CD4-positive, CD25-positive, alpha-beta regulatory T cell (primary cell): ENCODE data around the gene HOATZ. TPM values are rescaled to one million over a fixed set of nuclear protein-coding genes. Genes with fewer than 3 reads are reported as not detected.

Source experiments
- ATAC-seq, 2 donors: fragments of 150-1000 bp; cut with Tn5 transposase; one replicate each; pipeline ENCODE4 v1.10.0; 2021; ENCODE audit warnings: low read depth in 2 of 2, moderate number of reproducible peaks in 2 of 2, moderate library complexity in 1 of 2
- DNase-seq, 3 donors: peaks; one replicate each; pipeline versions ENCODE4 v3.0.0 to v3.0.0-alpha.2; 2012 to 2022; ENCODE audit warnings: mixed read lengths in 1 of 3
- H3K27ac ChIP-seq: one replicate; pipeline ENCODE4 v1.7.0; 2013; ENCODE audit warnings: mild to moderate bottlenecking, low read length; ENCODE audit not compliant: insufficient read depth, poor library complexity, severe bottlenecking
- H3K27me3 ChIP-seq: one replicate; pipeline ENCODE4 v1.7.0; 2013; ENCODE audit warnings: low read length; ENCODE audit not compliant: control insufficient read depth, insufficient read depth
- H3K36me3 ChIP-seq: one replicate; pipeline ENCODE4 v1.7.0; 2013; ENCODE audit warnings: mild to moderate bottlenecking, low read length, moderate library complexity; ENCODE audit not compliant: control insufficient read depth, insufficient read depth
- H3K4me1 ChIP-seq: 2 replicates; pipeline ENCODE4 v1.7.0; 2013; ENCODE audit warnings: mild to moderate bottlenecking, low read length; ENCODE audit not compliant: insufficient read depth, control insufficient read depth, poor library complexity, severe bottlenecking
- H3K4me3 ChIP-seq: one replicate; pipeline ENCODE4 v1.7.0; 2013; ENCODE audit warnings: low read depth, mild to moderate bottlenecking, low read length, moderate library complexity
- H3K9me3 ChIP-seq, 2 experiments: 1 replicate in 1 of 2; 2 replicates in 1 of 2; pipeline ENCODE4 v1.7.0; 2013; ENCODE audit warnings: low read length in 2 of 2, mild to moderate bottlenecking in 1 of 2, moderate library complexity in 1 of 2; ENCODE audit not compliant: control insufficient read depth in 2 of 2
- H3K27ac Mint-ChIP-seq, 3 donors: one replicate each; pipeline ENCODE4 v1.8.0; 2020 to 2022; ENCODE audit warnings: mild to moderate bottlenecking in 3 of 3, mixed read lengths in 3 of 3, moderate library complexity in 2 of 3
- H3K27me3 Mint-ChIP-seq: one replicate; pipeline ENCODE4 v1.8.0; 2022; ENCODE audit warnings: mild to moderate bottlenecking, mixed read lengths
- H3K36me3 Mint-ChIP-seq: one replicate; pipeline ENCODE4 v1.8.0; 2020; ENCODE audit warnings: mixed read lengths
- H3K4me1 Mint-ChIP-seq, 4 donors: one replicate each; pipeline ENCODE4 v1.8.0; 2020 to 2022; ENCODE audit warnings: mixed read lengths in 4 of 4, mild to moderate bottlenecking in 1 of 4
- H3K4me3 Mint-ChIP-seq, 4 donors: one replicate each; pipeline ENCODE4 v1.8.0; 2020 to 2022; ENCODE audit warnings: mild to moderate bottlenecking in 4 of 4, mixed read lengths in 4 of 4, moderate library complexity in 3 of 4
- H3K9me3 Mint-ChIP-seq, 7 donors: one replicate each; pipeline ENCODE4 v1.8.0; 2020 to 2022; ENCODE audit warnings: mixed read lengths in 7 of 7, mild to moderate bottlenecking in 3 of 7, moderate library complexity in 2 of 7
- polyA plus RNA-seq, 4 donors: library from polyadenylated mRNA; unstranded; fragments of 300-500 nt; fragmentation: Illumina TruSeq; gene quantifications; one replicate each; pipeline ENCODE4 v1.2.3, GENCODE V29; 2021
- total RNA-seq: library from RNA; stranded (reverse); gene quantifications from one replicate; pipeline ENCODE4 v1.2.3, GENCODE V29; 2022

Gene HOATZ
- total and polyA plus RNA-seq, 5 donors from 2014 or later, result not detected

DNA sequence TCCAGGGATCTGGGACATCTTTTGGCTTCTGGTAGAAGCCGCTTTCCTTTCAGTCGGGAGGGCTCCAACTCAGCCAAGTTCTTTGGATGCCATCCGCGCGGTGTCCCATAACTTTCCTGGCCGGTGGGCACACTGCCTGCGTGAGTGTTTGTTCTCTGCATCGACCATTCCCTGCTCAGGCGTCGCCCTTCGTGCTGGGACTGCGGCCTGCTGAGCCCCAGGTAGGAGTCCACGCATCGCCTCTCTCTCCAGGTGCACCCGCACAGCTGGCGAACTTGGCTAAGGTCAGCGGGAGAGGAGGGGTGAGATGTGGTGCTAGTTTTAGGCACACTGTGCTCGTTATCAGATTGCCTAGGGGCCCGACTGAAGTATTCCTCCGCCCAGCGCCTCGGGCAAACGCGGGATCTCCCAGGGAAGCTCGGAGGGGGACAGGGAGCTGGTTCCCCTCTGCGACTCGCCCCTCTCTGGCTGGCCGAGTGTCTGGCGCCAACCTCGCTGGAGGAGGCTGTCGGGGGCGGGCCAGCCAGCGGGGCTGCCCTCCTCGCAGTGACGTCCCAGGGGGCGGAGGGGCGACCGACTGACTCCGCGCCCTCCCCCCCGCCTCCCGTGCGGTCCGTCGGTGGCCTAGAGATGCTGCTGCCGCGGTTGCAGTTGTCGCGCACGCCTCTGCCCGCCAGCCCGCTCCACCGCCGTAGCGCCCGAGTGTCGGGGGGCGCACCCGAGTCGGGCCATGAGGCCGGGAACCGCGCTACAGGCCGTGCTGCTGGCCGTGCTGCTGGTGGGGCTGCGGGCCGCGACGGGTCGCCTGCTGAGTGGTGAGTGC lies 25.7 kb downstream of the HOATZ start, which contains the start of gene LAYN:
TSS of gene LAYN (plus strand) at position 607 of the 823 bp plus-strand sequence. CDS start at position 731, 124 bp downstream.
- H3K4me1 Mint-ChIP-seq, result peaks cover 14 to 34% (median 18%) of the 10 kb centered on the region in 4 donors
- H3K27me3 Mint-ChIP-seq, result peaks cover 19% of the 10 kb centered on the region
- H3K27me3 ChIP-seq, result peaks cover 2% of the 10 kb centered on the region
- H3K36me3 Mint-ChIP-seq, result peaks cover 2% of the 10 kb centered on the region
- peak within 1 kb of the TSS; percentile 73 for H3K27ac ChIP-seq
- ATAC-seq, result peak; percentile 41 to 54
- H3K36me3 ChIP-seq, result no peaks in the 10 kb centered on the region
- H3K4me3 Mint-ChIP-seq, result peak within 1 kb of the TSS; percentile 84 to 93 (median 90)
- no peaks in the 10 kb centered on the region for H3K9me3 ChIP-seq
- peak; percentile 61 to 81 (median 64) for DNase-seq
- peak within 1 kb of the TSS; percentile 70 for H3K4me3 ChIP-seq
- H3K9me3 Mint-ChIP-seq, result peaks cover 0 to 1% (median 0%) of the 10 kb centered on the region in 7 donors
- peak within 1 kb of the TSS; percentile 75 to 90 (median 87) for H3K27ac Mint-ChIP-seq
- peaks cover 30% of the 10 kb centered on the region for H3K4me1 ChIP-seq

DNA sequence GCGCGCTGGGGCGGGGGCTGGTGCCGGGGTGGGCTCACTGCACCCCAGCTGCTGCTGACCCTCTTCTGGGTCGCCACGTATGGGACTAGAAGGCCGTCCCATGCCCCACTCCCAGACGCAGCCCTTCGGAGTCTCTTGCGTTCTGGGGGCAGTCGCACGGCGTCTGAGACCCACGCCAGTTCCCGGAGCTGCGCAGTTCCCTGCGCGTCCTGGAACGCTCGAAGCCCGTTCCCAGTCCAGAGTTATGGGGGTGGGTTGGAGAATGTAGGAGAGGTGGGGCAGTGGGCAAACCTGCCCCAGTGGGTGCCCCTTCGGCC lies 26.3 kb downstream of the HOATZ start:
- Histone ChIP-seq H3K4me3 (peak overlapping the region; percentile 23), H3K27me3 (peaks cover 2% of the 10 kb centered on the region)
- peaks cover 19% of the 10 kb centered on the region for H3K27me3 Mint-ChIP-seq

DNA sequence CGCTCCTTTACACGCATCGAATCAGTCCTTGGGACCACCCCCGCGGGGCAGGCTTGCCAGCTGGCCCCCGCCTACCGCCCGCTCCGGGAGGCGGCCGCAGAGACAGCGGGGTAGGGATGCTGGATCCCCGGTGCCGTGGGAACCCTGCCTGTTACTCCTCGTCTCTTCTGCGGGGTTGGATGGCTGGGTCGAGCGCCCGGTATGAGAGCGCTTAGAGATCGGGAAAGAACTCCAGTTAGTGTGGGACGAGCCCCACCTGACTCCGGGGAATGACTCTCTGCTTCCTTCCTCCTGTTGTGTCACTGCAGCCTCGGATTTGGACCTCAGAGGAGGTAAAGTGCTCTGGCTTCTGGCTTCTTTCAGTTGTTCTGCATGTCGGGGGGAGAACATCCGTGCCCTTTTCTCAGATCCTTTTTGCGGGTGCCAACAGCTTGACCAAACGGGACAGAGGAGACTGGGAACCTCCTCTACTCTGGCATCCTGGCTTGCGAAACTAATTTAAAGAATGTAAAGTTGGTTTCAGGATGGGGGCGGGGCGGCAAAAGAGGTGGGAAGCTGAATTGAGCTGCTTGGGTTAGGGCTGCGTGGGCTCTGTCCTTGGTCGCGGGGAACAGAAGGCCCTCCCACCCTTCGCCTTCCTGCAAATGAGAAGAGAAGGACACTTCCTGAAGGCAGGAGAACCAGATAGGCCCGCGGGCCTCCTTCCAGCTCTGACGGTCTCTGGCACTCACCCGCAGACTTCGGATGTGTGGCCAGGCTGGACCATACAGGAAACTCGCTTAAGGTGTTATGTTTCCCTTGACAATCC lies 26.9 kb downstream of the HOATZ start:
- H3K27me3 Mint-ChIP-seq, result peaks cover 19% of the 10 kb centered on the region
- peak in 1 of 3 donors; percentile 22 for DNase-seq
- H3K4me3 ChIP-seq, result peak overlapping the region; percentile 64
- peak overlapping the region; percentile 84 to 93 (median 88) for H3K4me3 Mint-ChIP-seq
- peaks cover 4% of the 10 kb centered on the region for H3K36me3 Mint-ChIP-seq
- no peaks in the 10 kb centered on the region for H3K9me3 ChIP-seq
- peaks cover 14 to 34% (median 18%) of the 10 kb centered on the region in 4 donors for H3K4me1 Mint-ChIP-seq
- peaks cover 30% of the 10 kb centered on the region for H3K4me1 ChIP-seq
- no peaks in the 10 kb centered on the region for H3K36me3 ChIP-seq
- H3K9me3 Mint-ChIP-seq, result no peaks in the 10 kb centered on the region
- H3K27ac Mint-ChIP-seq, result peak overlapping the region; percentile 48 to 72 (median 52)
- peaks cover 2% of the 10 kb centered on the region for H3K27me3 ChIP-seq
- ATAC-seq, result no peak
- H3K27ac ChIP-seq, result peak overlapping the region; percentile 43

More for the DNA sequence above, 26.3 kb downstream of the HOATZ start:
- no peak for ATAC-seq
- DNase-seq, result no peak
- H3K4me1 ChIP-seq, result peaks cover 30% of the 10 kb centered on the region
- peaks cover 14 to 34% (median 18%) of the 10 kb centered on the region in 4 donors for H3K4me1 Mint-ChIP-seq
- H3K27ac ChIP-seq, result peak overlapping the region; percentile 43
- no peaks in the 10 kb centered on the region for H3K36me3 ChIP-seq
- H3K36me3 Mint-ChIP-seq, result peaks cover 4% of the 10 kb centered on the region
- H3K4me3 Mint-ChIP-seq, result peak overlapping the region in 3 of 4 donors; percentile 68 to 87 (median 84)
- no peaks in the 10 kb centered on the region for H3K9me3 Mint-ChIP-seq
- H3K9me3 ChIP-seq, result no peaks in the 10 kb centered on the region
- no peak overlapping the region for H3K27ac Mint-ChIP-seq

DNA sequence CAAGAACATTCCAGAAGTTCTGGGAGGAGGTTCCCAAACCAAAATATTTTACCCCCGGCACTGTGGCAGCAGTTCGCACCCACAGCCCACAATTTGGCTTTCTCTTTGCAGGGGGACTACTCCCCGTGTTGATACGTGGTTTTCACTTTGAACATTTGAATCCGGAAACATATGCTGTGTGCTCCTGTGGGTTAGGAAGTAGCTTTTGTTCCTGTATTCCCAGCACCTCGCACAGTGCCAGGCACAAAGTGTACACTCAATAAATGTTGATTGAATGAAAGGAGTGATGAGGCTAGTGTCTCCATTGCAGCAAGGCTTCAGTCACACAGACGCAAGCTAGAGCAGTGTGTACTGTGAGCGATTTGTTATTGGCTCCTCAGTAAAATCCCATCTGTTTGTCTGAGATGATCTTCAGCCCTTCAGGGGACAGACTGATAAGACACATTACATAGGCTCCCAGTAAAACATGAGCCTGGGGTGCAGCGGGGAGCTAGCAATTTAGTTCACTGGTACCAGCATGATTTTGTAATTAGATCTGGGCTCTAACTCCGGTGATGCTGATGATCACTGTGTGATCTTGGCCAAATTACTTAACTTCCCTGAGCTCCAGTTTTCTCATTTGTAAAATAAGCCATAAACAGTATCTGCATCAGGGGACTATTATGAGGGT lies 28.2 kb downstream of the HOATZ start:
- H3K27ac Mint-ChIP-seq, result peak overlapping the region in 1 of 3 donors; percentile 55
- Histone ChIP-seq H3K9me3 (no peaks in the 10 kb centered on the region), H3K36me3 (no peaks in the 10 kb centered on the region), H3K27ac (no peak overlapping the region), H3K4me3 (no peak overlapping the region), H3K27me3 (peaks cover 2% of the 10 kb centered on the region), H3K4me1 (peaks cover 30% of the 10 kb centered on the region)
- peaks cover 14 to 34% (median 18%) of the 10 kb centered on the region in 4 donors for H3K4me1 Mint-ChIP-seq
- DNase-seq (no peak), ATAC-seq (no peak)
- peaks cover 19% of the 10 kb centered on the region for H3K27me3 Mint-ChIP-seq
- no peaks in the 10 kb centered on the region for H3K9me3 Mint-ChIP-seq
- H3K36me3 Mint-ChIP-seq, result peaks cover 4% of the 10 kb centered on the region
- H3K4me3 Mint-ChIP-seq, result peak overlapping the region; percentile 28 to 89 (median 62)

DNA sequence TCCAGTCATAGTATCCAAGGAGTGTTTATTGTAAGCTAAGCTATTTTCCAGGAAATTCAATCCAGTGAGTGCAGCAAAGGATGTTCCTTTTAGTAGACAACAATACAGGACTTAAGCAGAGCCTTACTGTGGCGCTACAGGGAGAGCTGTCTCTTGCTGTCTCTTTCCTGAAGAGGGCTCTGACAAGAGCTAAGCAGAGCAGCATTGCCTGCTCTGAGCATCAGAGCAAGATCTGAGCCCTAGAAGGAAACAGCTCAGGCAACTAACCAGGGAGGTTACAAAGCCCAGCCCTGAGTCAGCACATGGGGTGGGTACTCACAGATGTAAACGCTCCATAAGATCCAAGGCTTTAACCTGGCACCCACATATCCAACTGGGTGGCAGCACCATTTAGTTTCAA lies 33.9 kb downstream of the HOATZ start:
- Mint-ChIP-seq H3K4me3 (no peak overlapping the region), H3K27me3 (peaks cover 13% of the 10 kb centered on the region), H3K27ac (no peak overlapping the region), H3K9me3 (no peaks in the 10 kb centered on the region), H3K4me1 (peaks cover 0 to 1% (median 0%) of the 10 kb centered on the region in 4 donors), H3K36me3 (peaks cover 4% of the 10 kb centered on the region)
- Histone ChIP-seq H3K27me3 (no peaks in the 10 kb centered on the region), H3K27ac (no peak overlapping the region), H3K4me3 (no peak overlapping the region), H3K9me3 (no peaks in the 10 kb centered on the region), H3K36me3 (no peaks in the 10 kb centered on the region), H3K4me1 (no peaks in the 10 kb centered on the region)
- ATAC-seq, result no peak
- no peak for DNase-seq

DNA sequence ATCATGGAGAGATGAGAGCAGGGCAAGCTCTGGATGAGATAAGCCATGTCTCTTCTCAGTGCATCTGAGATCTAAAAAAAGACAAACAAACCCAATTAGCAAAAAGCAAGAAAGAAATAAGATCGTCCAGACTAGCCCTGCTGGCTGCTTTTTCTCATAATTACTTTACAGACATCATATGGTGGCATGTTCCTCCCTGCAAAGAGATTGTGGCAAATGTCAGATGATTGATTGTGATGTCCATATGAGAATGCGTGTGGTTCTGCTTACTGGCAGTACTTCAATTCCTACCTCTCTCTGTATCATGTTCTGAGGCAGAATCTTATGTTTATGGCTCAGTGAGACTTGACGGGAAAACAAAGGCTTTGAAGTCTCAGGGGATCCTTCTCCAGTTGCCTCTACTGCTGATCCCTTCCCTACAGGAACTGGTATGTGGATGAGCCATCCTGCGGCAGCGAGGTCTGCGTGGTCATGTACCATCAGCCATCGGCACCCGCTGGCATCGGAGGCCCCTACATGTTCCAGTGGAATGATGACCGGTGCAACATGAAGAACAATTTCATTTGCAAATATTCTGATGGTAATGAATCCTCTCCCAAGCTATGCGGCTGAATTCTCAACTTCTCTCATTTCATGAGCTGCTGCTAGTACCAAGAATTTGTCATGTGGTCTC lies 34.8 kb downstream of the HOATZ start:
- Mint-ChIP-seq H3K36me3 (peaks cover 4% of the 10 kb centered on the region), H3K27me3 (peaks cover 9% of the 10 kb centered on the region), H3K27ac (no peak overlapping the region), H3K4me3 (no peak overlapping the region), H3K4me1 (no peaks in the 10 kb centered on the region), H3K9me3 (no peaks in the 10 kb centered on the region)
- no peak overlapping the region for H3K4me3 ChIP-seq
- no peak overlapping the region for H3K27ac ChIP-seq
- ATAC-seq (no peak), DNase-seq (no peak)
- H3K4me1 ChIP-seq, result no peaks in the 10 kb centered on the region
- H3K36me3 ChIP-seq, result no peaks in the 10 kb centered on the region
- no peaks in the 10 kb centered on the region for H3K27me3 ChIP-seq
- no peaks in the 10 kb centered on the region for H3K9me3 ChIP-seq

DNA sequence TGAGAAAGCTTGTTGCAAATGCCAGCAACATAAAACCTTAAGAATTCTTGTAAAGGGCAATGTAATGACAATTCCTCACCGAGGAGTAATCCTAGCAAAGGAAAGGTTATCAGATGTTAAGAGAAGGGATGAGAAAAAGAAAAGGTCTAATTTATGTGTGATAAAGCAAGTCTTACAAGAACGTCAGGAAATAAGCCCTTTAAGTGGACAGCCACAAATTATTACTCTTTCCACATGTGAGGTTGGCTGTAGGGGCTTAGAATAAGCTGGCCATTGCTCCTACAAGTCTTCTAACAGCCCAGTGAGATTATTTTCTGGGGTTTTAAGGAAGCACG lies 35.3 kb downstream of the HOATZ start:
- Mint-ChIP-seq H3K36me3 (peaks cover 5% of the 10 kb centered on the region), H3K27me3 (peaks cover 9% of the 10 kb centered on the region), H3K4me3 (no peak overlapping the region), H3K27ac (no peak overlapping the region), H3K9me3 (peaks cover 0 to under 1% (median 0%) of the 10 kb centered on the region in 7 donors), H3K4me1 (no peaks in the 10 kb centered on the region)
- no peak for DNase-seq
- no peaks in the 10 kb centered on the region for H3K36me3 ChIP-seq
- ATAC-seq, result no peak
- no peaks in the 10 kb centered on the region for H3K9me3 ChIP-seq
- no peak overlapping the region for H3K4me3 ChIP-seq
- H3K27me3 ChIP-seq, result no peaks in the 10 kb centered on the region
- H3K4me1 ChIP-seq, result no peaks in the 10 kb centered on the region
- no peak overlapping the region for H3K27ac ChIP-seq
